ENCODE data around the gene TBC1D10B.
"Not testable (repeated sequence)": the region's sequence is repeated elsewhere in the genome, so short reads cannot be mapped to it uniquely, and the experiment has no call there.

Gene TBC1D10B

DNA sequence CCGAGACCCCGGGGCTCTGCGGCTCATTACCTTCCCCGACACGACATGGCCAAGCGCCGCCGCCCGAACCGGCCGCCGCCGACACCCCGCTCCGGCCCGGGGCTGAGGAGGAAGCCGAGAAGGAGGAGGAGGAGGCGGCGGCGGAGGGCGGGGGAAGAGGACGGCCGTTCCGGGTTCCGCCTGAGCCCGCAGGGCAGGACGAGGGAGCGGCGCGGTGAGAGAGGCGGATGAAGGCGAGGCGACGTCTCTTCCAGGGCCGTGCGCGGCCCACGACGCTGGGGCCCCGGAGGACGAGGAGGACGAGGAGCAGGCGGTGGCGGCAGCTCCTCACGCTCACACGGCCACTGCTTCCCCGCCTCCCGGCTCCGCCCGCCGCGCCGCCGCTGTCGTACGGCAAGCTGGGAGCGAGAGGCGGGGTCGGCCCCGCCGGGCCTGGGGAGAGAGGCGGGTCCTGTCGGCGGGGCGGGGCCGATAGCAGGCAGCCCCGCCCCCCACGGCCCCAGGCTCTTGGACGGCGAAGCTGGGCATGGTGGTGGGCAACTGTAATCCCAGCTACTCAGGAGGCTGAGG is 35.2 kb downstream of the TBC1D10B start:
- DNase-seq (ENCODE audit: low spot score) = peak; percentile 53

DNA sequence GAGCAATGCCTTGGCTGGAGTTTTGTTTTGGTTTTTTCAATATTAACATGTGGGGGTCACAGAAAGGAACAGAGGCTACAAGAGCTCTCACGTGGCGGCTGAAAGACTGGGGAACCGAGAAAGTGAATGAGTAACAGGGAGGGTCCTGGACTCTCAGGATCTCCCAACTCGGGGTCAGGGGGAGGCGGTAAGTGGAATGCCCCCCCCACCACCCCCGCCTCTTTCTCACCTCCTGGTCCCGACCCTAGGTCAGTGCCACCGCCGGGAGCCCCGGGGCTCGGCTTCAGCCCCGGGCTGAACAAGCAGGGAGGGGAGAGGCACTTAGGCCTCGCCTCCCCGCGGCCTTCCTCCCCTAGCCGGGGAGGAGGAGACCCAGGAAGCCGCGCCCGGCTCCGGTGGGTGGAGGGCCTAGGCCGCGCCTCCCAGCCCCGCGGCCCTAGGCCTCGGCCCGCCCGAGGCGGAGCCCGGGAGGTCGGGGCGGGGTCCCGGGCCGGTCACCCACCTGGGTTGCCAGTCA is 35.8 kb downstream of the TBC1D10B start:
- not testable (repeated sequence) for DNase-seq (ENCODE audit: low spot score)

GRCh38 chr16:30324220-30324619 is 46.1 kb downstream of the TBC1D10B start:
- DNase-seq (ENCODE audit: low spot score) = not testable (repeated sequence)

- DNase-seq (ENCODE audit: low spot score) = not testable (repeated sequence)
These were observed 51.6 kb downstream of the TBC1D10B start for GRCh38 chr16:30318647-30319046.

- DNase-seq (ENCODE audit: low spot score) = not testable (repeated sequence)
These were observed 59.4 kb downstream of the TBC1D10B start for GRCh38 chr16:30310937-30311336.

DNA sequence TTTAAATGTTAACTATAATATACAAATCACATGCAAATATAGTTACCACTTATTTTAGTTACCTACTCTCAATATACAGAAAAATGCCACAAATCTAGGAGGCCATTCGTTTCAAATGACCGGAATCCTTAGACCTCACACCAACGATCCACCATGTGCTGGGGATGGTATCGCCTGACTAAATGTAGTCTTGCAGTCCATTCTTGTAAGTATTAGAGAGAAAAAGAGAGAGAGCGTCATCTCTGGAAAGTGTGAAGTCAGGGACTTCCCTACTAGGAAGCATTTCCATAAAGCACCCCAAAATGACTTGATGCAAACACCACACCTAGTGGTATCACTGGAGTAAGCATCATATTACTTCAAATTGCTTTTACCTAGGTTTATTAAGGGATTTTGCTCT is 61.0 kb downstream of the TBC1D10B start:
- not testable (repeated sequence) for DNase-seq (ENCODE audit: low spot score)

All from germinal center (tissue), 1 donor.